Measurements from ENCODE around the gene HYLS1.

- no peak for TF ChIP-seq CTCF (IDR thresholded peaks at IDR 0.05; ENCODE audit: insufficient read depth, low read length)
- TF ChIP-seq REST (IDR thresholded peaks at IDR 0.05; ENCODE audit: insufficient replicate concordance, low read depth): no peak
- no peak for TF ChIP-seq POLR2AphosphoS5 (IDR thresholded peaks at IDR 0.05; ENCODE audit: low read depth)
- TF ChIP-seq SPI1 (IDR thresholded peaks at IDR 0.05; ENCODE audit: borderline replicate concordance, low read depth): no peak
- no peak for TF ChIP-seq GABPA (IDR thresholded peaks at IDR 0.05; ENCODE audit: low read depth)
Observed at GRCh38 chr11:125931116-125931515, 43.6 kb downstream of the HYLS1 start.

All from HL-60 (cell line).